ENCODE results near the gene SRCAP.

SRCAP gene

DNA sequence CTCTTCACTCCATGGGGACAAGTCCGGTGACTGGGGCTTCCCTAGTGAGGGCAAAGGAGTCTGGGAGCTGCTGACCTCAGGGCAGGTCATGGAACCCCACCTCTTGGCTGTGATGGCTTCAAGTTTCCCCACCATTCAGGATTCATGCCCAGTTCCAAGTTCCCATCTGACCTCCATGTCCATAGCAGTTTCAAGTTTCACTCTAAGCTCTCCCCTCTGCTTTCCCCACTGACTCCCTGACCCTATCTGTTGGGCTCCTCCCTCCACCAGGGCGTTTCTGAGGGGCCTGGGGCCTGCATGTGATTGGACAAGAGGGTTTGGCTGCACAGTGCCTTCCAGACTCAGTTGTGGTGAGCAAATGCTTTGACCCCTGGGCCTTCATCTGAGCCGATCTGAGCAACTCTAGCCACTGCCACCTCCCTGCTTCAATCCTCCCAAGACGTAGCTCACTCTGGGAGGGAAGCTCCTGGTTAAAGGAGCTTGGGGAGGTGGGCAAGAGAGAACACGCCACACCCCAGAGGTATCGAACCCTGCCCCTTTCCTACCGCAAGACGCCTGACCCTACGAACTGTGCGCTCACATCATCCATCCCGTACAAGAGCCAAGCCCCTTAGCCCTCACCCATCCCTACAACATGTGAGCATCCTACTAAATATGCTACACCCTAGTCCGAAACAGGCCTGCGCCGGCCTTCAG lies 79.7 kb downstream of the SRCAP start:
- no peak for DNase-seq

DNA sequence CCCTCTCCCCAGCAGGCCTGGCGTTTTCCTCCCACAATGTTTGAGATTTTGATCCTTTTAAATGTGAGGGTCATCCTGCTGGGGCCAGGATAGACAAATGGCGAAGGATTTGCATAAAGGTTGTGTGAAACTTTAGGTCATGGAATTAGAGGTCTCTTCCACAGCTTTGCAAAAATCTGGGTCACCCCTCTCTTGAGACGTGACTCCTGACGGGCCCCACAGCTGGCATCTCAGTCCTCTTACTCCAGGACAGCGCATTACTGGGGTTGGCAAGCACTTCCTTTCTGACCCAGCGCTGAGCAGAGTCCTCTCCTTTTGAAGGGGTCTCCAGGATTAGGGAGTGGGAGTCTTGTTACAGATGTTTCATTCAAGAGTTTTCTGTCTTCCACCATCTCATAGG lies 80.6 kb downstream of the SRCAP start:
- no peak for DNase-seq

DNA sequence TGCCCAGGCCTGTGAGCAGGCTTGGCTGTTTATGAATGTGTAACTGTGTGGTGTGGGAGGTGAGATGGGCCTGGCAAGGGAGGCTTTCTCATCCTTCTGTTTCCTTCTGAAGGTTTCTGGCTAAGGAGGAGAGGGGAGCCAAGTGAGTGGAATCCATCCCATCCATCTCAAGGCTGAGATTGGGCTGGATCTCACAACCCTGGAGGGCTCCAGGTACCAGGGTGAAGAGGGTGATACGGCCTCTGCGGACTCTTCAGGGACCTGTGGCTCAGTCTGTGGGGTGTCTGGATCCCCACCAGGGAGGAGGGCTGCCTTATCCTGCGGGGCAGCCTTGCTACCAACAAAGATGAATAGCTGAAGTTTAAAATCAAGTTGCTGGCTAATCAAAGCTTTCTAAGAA lies 81.0 kb downstream of the SRCAP start:
- DNase-seq, result no peak

DNA sequence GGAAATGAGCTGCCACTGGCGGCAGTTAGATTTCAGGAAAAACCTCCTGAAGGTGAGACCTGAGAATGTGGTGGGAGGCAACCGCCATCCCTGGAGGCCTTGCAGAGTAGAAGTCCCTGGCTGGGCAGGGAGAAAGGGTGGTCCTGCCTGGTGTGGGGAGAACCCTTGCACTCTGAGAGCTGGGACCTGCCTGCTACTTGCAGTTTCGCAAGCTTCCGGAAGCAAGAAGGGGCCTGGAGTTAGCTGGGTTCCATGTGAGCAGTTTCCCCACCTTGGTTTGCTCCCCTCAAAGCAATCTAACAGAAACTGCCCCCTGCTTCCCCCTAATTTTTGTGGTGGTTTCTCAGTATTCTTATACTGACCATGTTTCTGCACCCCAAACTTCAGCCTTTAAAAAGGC lies 81.6 kb downstream of the SRCAP start:
- no peak for DNase-seq

DNA sequence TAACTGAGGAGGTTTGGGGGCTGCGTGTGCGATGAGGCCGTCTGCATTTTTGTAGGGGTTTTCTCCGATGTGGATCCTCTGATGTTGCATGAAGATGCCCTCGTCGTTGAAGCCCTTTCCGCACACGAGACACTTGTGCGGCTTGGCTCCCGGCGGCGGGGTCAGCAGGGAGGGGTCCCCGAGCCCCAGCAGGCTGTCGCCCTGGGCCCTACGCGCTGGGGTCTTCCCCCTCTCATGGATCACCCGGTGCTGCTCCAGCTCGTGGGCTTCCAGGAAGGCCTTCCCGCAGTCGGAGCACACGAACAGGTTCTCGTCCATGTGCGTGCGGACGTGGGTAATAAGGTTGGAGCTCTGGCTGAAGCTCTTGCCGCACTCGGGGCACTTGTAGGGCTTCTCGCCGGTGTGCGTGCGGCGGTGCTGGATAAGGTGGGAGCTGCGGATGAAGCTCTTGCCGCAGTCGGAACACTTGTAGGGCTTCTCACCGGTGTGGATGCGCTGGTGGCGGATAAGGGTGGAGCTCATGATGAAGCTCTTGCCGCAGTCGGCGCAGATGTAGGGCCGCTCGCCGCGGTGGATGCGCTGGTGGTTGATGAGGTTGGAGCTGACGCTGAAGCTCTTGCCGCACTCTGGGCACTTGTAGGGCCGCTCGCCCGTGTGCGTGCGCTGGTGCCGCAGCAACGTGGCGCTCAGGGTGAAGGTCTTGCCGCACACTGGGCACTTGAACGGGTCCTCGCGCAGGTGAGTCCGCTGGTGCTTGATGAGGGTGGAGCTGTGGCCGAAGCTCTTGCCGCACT lies 83.7 kb downstream of the SRCAP start:
- DNase-seq, result no peak

DNA sequence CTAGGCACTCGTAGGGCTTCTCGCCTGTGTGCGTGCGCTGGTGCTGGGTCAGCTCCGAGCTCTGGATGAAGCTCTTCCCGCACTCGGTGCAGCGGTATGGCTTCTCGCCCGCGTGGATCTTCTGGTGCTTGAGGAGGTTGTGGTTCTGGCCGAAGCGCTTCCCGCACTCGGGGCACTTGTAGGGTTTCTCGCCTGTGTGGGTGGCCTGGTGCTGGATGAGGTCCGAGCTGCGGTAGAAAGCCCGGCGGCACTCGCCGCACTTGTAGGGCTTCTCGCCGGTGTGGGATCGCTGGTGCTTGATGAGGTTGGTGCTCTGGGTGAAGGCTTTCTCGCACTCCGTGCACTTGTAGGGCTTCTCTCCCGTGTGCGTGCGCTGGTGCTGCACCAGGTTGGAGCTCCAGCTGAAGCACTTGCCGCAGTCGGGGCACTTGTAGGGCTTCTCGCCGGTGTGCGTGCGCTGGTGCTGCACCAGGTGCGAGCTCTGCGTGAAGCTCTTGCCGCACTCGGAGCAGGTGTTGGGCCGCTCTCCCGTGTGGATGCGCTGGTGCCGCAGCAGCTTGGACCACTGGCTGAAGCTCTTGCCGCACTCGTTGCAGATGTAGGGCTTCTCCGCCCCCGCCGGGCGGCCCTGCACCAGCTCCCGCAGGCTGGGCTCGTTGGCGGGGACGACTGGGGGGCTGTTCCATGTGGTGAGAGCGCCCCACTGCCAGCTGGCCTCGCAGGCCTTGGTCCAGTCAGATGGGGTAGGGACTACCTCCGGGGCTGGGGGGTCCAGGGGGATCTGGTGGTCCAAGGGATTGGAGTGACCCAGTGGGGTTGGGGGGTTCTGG lies 84.5 kb downstream of the SRCAP start:
- no peak for DNase-seq

DNA sequence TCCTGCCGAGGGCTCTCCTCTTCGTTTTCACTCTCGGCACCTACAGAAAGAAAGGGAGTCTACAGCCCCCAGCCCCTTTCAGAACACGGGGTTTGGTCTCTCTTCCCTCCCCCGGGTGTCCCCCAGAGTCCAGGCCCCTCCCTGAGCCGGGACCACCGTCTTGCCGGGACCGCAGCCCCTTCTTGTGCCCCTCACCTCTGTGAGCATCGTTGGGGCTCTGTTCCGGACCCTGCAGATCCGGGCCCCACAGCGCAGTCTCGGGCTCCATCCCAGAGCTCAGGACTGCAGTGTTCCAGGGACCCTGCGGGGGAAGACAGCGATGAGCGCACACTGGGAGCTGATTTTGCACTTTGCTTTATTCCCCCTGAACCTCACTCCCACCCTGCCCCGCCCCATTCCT lies 85.2 kb downstream of the SRCAP start:
- no peak for DNase-seq

DNA sequence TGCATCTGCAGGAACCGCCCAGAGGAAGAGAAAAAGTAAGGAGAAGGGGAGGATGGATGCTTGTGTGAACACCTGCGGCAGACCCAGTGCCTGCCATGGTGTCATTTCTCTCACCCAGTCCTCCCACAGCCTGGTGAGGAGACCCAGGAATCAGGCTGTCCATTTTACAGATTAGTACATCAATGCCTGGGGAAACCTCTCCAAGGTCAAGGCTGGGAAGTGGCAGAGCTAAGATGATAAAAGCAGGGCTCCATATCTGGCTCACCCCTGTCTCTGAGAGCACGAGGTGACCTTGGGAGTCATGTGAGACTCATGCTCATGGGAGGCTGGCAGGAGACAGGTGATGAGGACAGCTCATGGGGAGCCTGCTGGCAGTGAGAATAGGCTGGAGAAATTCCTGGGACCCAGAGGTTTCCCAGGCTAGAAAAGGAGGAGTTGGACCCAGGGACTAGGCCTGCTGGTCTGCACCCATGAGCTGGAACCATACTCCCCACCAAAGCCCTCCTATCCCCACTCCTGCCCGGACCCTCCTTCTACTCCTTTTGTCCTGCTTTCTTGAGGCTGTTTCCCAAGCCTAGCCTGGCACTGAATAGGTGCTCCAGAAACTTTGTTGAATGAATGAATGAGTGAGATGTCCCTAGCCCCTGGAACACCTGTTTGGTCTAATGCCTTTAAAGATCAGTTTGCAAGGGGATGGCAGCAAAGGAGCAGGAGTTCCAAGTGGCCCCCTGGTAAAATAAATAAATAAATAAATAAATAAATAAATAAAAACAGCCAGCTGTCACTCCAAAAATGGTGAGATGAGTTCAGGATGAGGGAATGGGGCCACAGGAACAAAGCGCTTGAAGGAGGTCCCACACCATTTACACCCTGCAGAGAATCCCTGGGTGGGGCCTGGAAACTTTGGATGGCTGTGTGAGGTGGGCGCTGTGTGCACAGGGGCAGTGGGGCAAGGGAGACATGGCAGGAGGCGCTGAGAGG lies 86.4 kb downstream of the SRCAP start:
- DNase-seq, result no peak

DNA sequence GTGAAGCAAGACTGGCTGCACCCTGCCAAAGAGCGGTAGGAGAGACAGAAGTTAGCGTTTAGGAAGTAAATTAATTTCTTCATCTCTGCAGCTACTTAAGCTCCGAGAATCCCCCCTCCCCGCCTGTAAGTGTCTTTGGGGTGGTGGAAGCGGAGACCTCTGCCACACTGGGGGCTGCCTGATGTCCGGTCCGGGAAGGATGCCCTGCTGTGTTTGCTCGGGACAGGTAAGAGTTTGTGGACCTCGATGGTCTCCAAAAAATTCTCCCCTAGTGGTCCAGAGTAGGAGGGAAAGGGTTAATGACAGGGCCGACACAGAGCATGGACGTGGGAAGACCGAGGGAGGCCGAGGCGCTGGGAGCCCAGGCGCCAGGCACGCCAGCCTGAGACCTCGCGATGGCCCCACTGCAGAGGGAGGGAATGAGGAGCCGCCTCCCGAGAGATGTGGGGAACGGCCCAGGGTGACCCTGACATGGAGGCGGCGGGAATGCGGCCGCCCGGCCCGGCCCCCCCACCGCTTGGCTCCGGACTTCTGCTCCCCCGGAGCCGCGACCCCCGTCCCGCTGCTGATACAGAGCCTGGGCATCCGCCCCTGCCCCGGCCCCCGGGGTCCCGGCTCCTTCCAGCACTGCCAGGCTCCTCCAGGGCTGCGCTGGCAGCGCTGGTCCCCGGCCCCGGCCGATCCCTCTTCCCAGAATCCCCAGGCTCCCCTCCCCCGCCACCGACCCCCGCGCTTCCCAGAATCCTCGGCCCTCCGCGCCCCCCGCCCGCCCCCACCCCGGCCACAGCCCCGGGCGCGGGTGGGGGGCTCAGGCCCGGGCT lies 87.4 kb downstream of the SRCAP start:
- DNase-seq, result no peak

DNA sequence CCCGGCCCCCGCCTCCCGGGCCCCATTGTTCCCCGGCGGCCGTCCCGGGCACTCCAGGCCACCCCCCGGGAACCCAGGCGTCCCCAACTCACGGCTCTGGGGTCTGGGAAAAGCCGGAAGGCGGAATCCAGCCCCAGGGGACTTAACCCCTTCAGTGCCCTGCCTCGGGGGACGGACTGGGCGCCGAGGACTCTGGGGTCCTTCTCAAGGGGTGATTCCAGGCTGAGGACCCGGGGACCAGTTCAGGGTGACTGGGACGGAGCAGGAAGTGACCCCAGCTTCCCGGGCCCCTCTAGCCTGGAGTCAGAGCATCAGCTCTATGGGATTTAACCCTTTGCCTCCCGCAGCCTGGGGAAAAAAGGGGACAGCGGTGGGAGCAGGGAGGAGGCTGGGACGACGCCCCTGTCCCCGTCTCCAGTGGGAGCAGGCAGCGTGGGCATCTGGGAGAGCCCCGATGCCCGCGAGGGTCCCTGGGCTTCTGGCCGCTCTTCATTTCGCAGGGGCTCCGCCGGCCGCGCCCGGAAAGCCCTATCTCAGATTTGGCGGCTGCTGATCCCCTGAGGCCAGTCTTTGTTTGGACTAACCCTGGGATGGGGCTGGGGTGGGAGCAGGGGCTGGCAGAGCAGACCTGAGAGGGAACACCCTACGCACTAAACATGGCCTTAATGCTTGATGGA lies 88.1 kb downstream of the SRCAP start, which contains the start of gene ZNF629:
ZNF629 (minus strand) TSS at position 270 of the 677 bp plus-strand sequence. CDS start 2,723 bp downstream, outside the sequence.
- no peak for DNase-seq

DNA sequence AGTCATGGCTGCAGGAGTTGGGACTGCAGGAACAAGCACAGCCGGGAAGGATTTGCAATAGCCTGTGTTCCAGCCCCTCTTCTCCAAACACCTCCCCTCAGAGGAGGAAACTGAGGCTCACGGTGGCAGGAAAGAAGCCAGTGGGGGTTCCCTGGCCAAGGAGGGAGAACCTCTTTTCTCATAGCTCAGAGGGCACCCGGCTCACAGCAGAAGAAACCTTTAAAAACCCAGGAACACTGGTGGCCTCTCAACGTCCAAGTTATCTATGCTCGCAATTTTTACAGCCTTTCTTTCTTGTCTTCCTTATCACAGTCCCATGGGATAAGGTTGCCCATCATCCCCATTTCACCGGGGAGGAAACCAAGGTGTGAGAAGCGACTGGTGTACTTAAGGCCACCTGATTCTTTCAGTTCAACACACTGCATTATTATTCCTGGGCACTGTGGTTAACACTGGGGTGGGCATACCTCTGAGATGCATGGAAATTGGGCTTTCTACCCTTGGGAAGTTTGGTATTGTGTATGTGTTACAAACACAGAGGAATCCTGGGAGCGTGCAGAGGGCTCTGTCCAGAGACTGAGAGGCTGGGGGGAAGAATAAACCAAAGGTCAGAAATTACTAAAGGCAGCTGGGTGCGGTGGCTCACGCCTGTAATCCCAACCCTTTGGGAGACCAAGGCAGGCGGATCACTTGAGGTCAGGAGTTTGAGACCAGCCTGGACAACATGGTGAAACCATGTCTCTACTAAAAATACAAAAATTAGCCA lies 88.8 kb downstream of the SRCAP start:
- no peak for DNase-seq
